Bronchial epithelial cell (primary cell): Measurements from ENCODE around the gene SLC32A1. TPM values are rescaled to one million over a fixed set of nuclear protein-coding genes. Genes with fewer than 3 reads are reported as not detected.
A peak's percentile ranks its signal among the peaks of the same experiment; 100 is the strongest.

Source experiments
- DNase-seq: peaks from one replicate; pipeline ENCODE4 v3.0.0-alpha.2; 2010; ENCODE audit warnings: low read depth
- FAIRE-seq: peaks from 2 replicates; lab custom pipeline; 2011; peaks lifted over from hg19 to GRCh38; lab: Jason Lieb, UNC
- H3K27me3 ChIP-seq: 2 replicates; pipeline ENCODE4 v1.5.1; 2011; ENCODE audit warnings: low read length; ENCODE audit not compliant: control insufficient read depth, insufficient read depth
- H3K36me3 ChIP-seq: 2 replicates; pipeline ENCODE4 v1.5.1; 2011; ENCODE audit warnings: low read length; ENCODE audit not compliant: control insufficient read depth, insufficient read depth
- H3K4me3 ChIP-seq: 2 replicates; pipeline ENCODE4 v1.5.1; 2011; ENCODE audit warnings: mild to moderate bottlenecking, low read depth, low read length, control low read depth
- total RNA-seq: library from RNA; depleted of rRNA; stranded (reverse); fragments of >200 nt; gene quantifications from 2 replicates; pipeline ENCODE4 v1.2.1, GENCODE V29; 2014
- TF ChIP-seq, protein P1 (sequence below): IDR thresholded peaks from 2 replicates; pipeline ENCODE4 v1.5.1; 2011; ENCODE audit warnings: mild to moderate bottlenecking, moderate library complexity, low read length, control low read depth, inconsistent platforms; ENCODE audit not compliant: insufficient read depth, severe bottlenecking

SLC32A1 gene, protein sequence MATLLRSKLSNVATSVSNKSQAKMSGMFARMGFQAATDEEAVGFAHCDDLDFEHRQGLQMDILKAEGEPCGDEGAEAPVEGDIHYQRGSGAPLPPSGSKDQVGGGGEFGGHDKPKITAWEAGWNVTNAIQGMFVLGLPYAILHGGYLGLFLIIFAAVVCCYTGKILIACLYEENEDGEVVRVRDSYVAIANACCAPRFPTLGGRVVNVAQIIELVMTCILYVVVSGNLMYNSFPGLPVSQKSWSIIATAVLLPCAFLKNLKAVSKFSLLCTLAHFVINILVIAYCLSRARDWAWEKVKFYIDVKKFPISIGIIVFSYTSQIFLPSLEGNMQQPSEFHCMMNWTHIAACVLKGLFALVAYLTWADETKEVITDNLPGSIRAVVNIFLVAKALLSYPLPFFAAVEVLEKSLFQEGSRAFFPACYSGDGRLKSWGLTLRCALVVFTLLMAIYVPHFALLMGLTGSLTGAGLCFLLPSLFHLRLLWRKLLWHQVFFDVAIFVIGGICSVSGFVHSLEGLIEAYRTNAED
- total RNA-seq = under 0.01 TPM in 1 of 2 replicates, not detected in the other

DNA sequence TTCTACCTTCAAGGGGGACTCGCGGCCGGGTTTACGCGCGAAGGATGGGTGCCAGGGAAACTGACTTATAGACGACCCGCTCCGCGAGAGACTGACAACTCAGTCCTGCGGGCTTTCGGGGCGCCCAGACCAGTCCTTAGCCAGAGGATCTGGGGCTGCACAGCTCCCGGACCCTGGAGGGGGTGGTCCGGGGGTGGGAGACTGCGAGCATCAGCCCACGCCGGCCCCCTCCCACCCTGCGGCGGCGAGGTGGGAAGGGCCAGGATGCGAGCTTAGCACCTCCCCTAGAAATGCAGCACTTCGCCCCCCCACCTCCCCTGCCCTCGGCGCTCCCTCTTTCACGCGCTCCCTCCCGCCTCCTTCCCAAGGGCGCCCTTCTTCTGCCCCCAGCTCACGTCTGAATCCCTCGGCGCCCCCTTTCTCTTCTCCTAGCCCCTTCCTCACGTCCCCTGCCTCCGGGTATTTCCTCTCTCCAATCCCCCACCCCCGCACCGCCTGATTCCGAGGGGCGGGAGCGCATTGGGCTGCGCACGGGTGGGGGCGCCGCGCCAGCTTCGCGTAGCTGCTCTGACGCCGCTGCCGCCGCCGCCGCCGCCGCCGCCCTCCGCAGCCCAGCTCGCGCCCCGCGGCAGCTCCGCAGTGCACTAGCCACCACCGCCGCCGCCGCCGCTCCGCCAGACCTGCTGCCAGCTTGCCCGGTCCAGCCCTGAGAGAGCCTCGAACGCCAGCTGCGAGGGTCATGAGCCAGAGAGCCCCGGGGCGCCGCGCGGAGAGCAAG, at the start of gene SLC32A1:
TSS of gene SLC32A1 (plus strand) at position 639 of the 778 bp plus-strand sequence. CDS start 239 bp downstream, outside the sequence.
- Histone ChIP-seq H3K4me3 (no peak within 1 kb of the TSS), H3K36me3 (no peaks in the 10 kb centered on the region), H3K27me3 (peaks cover 81% of the 10 kb centered on the region)
- DNase-seq (no peak), FAIRE-seq (no peak)
- TF ChIP-seq, protein P1, sequence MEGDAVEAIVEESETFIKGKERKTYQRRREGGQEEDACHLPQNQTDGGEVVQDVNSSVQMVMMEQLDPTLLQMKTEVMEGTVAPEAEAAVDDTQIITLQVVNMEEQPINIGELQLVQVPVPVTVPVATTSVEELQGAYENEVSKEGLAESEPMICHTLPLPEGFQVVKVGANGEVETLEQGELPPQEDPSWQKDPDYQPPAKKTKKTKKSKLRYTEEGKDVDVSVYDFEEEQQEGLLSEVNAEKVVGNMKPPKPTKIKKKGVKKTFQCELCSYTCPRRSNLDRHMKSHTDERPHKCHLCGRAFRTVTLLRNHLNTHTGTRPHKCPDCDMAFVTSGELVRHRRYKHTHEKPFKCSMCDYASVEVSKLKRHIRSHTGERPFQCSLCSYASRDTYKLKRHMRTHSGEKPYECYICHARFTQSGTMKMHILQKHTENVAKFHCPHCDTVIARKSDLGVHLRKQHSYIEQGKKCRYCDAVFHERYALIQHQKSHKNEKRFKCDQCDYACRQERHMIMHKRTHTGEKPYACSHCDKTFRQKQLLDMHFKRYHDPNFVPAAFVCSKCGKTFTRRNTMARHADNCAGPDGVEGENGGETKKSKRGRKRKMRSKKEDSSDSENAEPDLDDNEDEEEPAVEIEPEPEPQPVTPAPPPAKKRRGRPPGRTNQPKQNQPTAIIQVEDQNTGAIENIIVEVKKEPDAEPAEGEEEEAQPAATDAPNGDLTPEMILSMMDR = no peak

- Histone ChIP-seq H3K4me3 (no peak overlapping the region), H3K36me3 (no peaks in the 10 kb centered on the region), H3K27me3 (peaks cover 6% of the 10 kb centered on the region)
- TF ChIP-seq, protein P1 = no peak
- DNase-seq (no peak), FAIRE-seq (no peak)
Observed at GRCh38 chr20:38674765-38675133, 49.5 kb upstream of the SLC32A1 start.

GRCh38 chr20:38676576-38676975, 47.7 kb upstream of the SLC32A1 start:
- Histone ChIP-seq H3K36me3 (no peaks in the 10 kb centered on the region), H3K27me3 (peaks cover 2% of the 10 kb centered on the region), H3K4me3 (no peak overlapping the region)
- TF ChIP-seq, protein P1 = no peak
- DNase-seq = no peak
- FAIRE-seq = no peak

DNA sequence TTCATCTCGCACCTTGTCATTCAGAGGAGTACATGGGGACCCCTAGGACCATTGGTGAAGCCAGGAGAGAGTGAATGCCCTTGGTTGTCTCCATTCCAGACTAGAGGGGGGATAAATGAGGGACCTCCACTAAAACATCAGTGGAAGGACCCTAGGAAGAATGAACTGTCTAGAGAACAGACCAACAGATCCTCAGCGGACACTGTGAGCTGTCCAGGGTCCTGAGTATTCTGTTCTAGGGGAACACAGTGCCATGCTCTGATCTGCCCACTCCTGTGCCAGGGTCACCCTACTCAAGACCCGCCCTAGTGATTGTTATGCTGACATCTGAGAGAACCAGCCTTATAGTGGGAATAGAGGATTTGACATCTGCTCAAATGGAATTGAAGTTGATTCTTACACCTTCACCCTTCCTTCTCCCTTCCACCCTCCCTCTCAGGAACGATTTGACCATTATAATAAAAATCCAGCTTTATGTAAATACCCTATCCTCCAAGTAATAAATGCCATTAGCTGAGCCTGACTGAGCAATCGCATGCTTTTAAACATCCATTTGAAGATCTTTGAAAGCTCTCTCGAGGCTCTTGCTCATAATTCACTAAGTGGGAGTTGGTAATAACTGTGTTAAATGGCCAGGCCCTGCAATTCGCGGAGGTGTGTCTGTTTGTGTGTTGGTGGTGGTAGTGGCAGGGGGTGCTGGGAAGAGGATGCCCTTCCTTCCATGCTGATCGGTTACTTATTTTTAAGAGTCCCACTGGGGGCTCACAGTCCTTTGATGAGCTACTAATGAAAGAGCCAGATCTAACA, 43.6 kb upstream of the SLC32A1 start:
- DNase-seq = peak; percentile 25
- H3K27me3 ChIP-seq = no peaks in the 10 kb centered on the region

DNA sequence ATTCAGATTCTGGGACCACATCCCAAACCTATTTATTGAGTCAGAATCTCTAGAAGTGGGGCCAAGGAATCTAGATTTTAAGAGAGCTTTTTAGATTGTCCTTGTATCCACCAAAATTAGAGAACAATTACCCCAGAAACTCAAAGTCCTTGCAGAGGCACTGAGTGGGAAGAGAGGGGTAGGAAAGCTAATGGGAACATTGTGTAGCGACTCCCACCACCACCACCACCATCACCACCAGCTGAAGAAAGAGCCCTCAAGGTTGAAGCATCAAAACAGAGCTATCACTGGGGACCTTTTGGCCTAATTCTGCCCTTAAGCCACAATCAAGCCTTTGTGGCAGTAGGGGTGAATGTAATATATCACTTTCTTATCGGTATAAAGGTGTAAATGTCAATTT, 39.0 kb upstream of the SLC32A1 start:
- DNase-seq (no peak), FAIRE-seq (no peak)
- TF ChIP-seq, protein P1 = no peak
- H3K27me3 ChIP-seq = no peaks in the 10 kb centered on the region
- H3K4me3 ChIP-seq = no peak overlapping the region
- no peaks in the 10 kb centered on the region for H3K36me3 ChIP-seq

More for the DNA sequence above, 43.6 kb upstream of the SLC32A1 start:
- TF ChIP-seq, protein P1 = no peak
- no peak overlapping the region for H3K4me3 ChIP-seq
- no peaks in the 10 kb centered on the region for H3K36me3 ChIP-seq
- FAIRE-seq = no peak
